CD4-positive, alpha-beta T cell (primary cell): ENCODE data around the gene CCK. TPM values are rescaled to one million over a fixed set of nuclear protein-coding genes. Genes with fewer than 3 reads are reported as not detected.

ENCODE experiments used
- ATAC-seq: fragments of 200-7000 bp; cut with Tn5 transposase; one replicate; pipeline ENCODE4 v1.10.0; 2022; ENCODE audit warnings: mild to moderate bottlenecking; ENCODE audit not compliant: poor library complexity
- CTCF ChIA-PET: fragments of 350-600 bp; sonication (Branson Sonifier 250); formaldehyde crosslinking; loops from one replicate; lab custom pipeline; 2021; ENCODE audit warnings: antibody characterized with exemption, inconsistent platforms; lab: Charles Lee
- POLR2A ChIA-PET: fragments of 350-600 bp; sonication (Branson Sonifier 250); formaldehyde crosslinking; loops from one replicate; lab custom pipeline; 2021; ENCODE audit warnings: antibody characterized with exemption, inconsistent platforms; lab: Charles Lee
- DNase-seq, 14 experiments: peaks; one replicate each; pipeline ENCODE4 v3.0.0-alpha.2; 2013 to 2020; ENCODE audit warnings: mixed read lengths in 2 of 14
- H3K27ac ChIP-seq, 2 donors: one replicate each; pipeline versions ENCODE4 v1.5.1 to v1.7.0; 2013; ENCODE audit warnings: low read length in 2 of 2, low read depth in 1 of 2, mild to moderate bottlenecking in 1 of 2
- H3K27me3 ChIP-seq, 2 experiments: 1 replicate in 1 of 2; 2 replicates in 1 of 2; pipeline versions ENCODE4 v1.6.1 to v1.7.0; 2013; ENCODE audit warnings: low read length in 2 of 2, control low read depth in 1 of 2, mild to moderate bottlenecking in 1 of 2, moderate library complexity in 1 of 2; ENCODE audit not compliant: insufficient read depth in 2 of 2, control insufficient read depth in 1 of 2
- H3K36me3 ChIP-seq: one replicate; pipeline ENCODE4 v1.6.1; 2013; ENCODE audit warnings: low read length, control low read depth; ENCODE audit not compliant: insufficient read depth
- H3K4me1 ChIP-seq: one replicate; pipeline ENCODE4 v1.6.1; 2013; ENCODE audit warnings: low read length, control low read depth; ENCODE audit not compliant: insufficient read depth
- H3K4me3 ChIP-seq: one replicate; pipeline ENCODE4 v1.5.1; 2013; ENCODE audit warnings: mild to moderate bottlenecking, low read length, moderate library complexity
- H3K9me3 ChIP-seq, 2 experiments: 1 replicate in 1 of 2; 2 replicates in 1 of 2; pipeline versions ENCODE4 v1.6.1 to v1.7.0; 2013; ENCODE audit warnings: low read length in 2 of 2, mild to moderate bottlenecking in 2 of 2, control low read depth in 1 of 2, moderate library complexity in 1 of 2; ENCODE audit not compliant: control insufficient read depth in 1 of 2, insufficient read depth in 1 of 2
- H3K27ac Mint-ChIP-seq: one replicate; pipeline ENCODE4 v1.8.0; 2020; ENCODE audit warnings: mixed read lengths
- H3K27me3 Mint-ChIP-seq: one replicate; pipeline ENCODE4 v1.8.0; 2021; ENCODE audit warnings: mixed read lengths
- H3K36me3 Mint-ChIP-seq: one replicate; pipeline ENCODE4 v1.8.0; 2021; ENCODE audit warnings: low read depth, mixed read lengths
- H3K4me1 Mint-ChIP-seq: one replicate; pipeline ENCODE4 v1.8.0; 2021; ENCODE audit warnings: low read depth, mixed read lengths
- H3K4me3 Mint-ChIP-seq: one replicate; pipeline ENCODE4 v1.8.0; 2020; ENCODE audit warnings: mild to moderate bottlenecking, mixed read lengths
- H3K9me3 Mint-ChIP-seq: one replicate; pipeline ENCODE4 v1.8.0; 2020; ENCODE audit warnings: mixed read lengths
- CTCF ChIP-seq: fragments of 200-600 bp; IDR thresholded peaks from one replicate; pipeline ENCODE4 v1.8.0; 2022; ENCODE audit warnings: antibody characterized with exemption, mild to moderate bottlenecking
- intact Hi-C, 2 experiments: fragments of 100-400 bp; cut with DNase I in 1 of 2; cut with micrococcal nuclease in 1 of 2; formaldehyde crosslinking; loops; one replicate each; pipeline versions ENCODE4 v1.15.1 to v1.9.0; 2023 to 2025; cut with DNase I, micrococcal nuclease
- polyA plus RNA-seq, 2 donors: library from polyadenylated mRNA; unstranded; fragments of 120-200 nt; gene quantifications; one replicate each; pipeline ENCODE4 v1.2.1, GENCODE V29; 2013
- total RNA-seq, 174 experiments: library from RNA in 2 of 174; stranded (reverse) in 2 of 174; gene quantifications; one replicate each; pipeline ENCODE4 v1.2.3 and lab custom pipeline; 2021 to 2026

The CCK gene
- total RNA-seq (not detected), total RNA-seq (lab: John Stamatoyannopoulos, UW) (0 to 0.20 (median 0) reads per million in 172 experiments)
- polyA plus RNA-seq (2013, experiment 1 of 2): not detected
- polyA plus RNA-seq (2013, experiment 2 of 2): 0.07 TPM

GRCh38 chr3:42266085-42266484 lies at the start of gene CCK:
Gene CCK (minus strand): TSS chr3:42266185. CDS start chr3:42263630, 2,555 bp downstream.
- no peak within 1 kb of the TSS for H3K27ac Mint-ChIP-seq
- ChIA-PET CTCF (no interaction called here), POLR2A (no interaction called here)
- Histone ChIP-seq H3K4me3 (no peak within 1 kb of the TSS), H3K27me3 (peaks cover 56 to 78% of the 10 kb centered on the region in 2 experiments), H3K9me3 (peaks cover 0 to 14% of the 10 kb centered on the region in 2 experiments), H3K4me1 (peaks cover 7% of the 10 kb centered on the region), H3K36me3 (no peaks in the 10 kb centered on the region), H3K27ac (no peak within 1 kb of the TSS)
- no peaks in the 10 kb centered on the region for H3K36me3 Mint-ChIP-seq
- peaks cover 85% of the 10 kb centered on the region for H3K27me3 Mint-ChIP-seq
- DNase-seq: no peak
- no peak within 1 kb of the TSS for H3K4me3 Mint-ChIP-seq
- H3K9me3 Mint-ChIP-seq: no peaks in the 10 kb centered on the region
- intact Hi-C loops: no loop called here
- H3K4me1 Mint-ChIP-seq: peaks cover 10% of the 10 kb centered on the region
- ATAC-seq: no peak
- no peak for TF ChIP-seq CTCF

GRCh38 chr3:42314411-42314810 lies 48.4 kb upstream of the CCK start:
- H3K27me3 Mint-ChIP-seq: no peaks in the 10 kb centered on the region
- intact Hi-C loops: no loop called here

GRCh38 chr3:42308651-42309050 lies 42.7 kb upstream of the CCK start:
- no peaks in the 10 kb centered on the region for H3K9me3 ChIP-seq
- DNase-seq (no peak), ATAC-seq (no peak)
- POLR2A ChIA-PET: no interaction called here
- Mint-ChIP-seq H3K36me3 (no peaks in the 10 kb centered on the region), H3K27me3 (no peaks in the 10 kb centered on the region), H3K27ac (no peak overlapping the region), H3K9me3 (peaks cover 3% of the 10 kb centered on the region), H3K4me3 (no peak overlapping the region), H3K4me1 (peaks cover 5% of the 10 kb centered on the region)
- TF ChIP-seq CTCF: no peak
- no peaks in the 10 kb centered on the region for H3K36me3 ChIP-seq
- peaks cover 0 to 4% of the 10 kb centered on the region in 2 experiments for H3K27me3 ChIP-seq
- H3K27ac ChIP-seq: no peak overlapping the region
- no peaks in the 10 kb centered on the region for H3K4me1 ChIP-seq
- H3K4me3 ChIP-seq: no peak overlapping the region
- intact Hi-C loops: no loop called here
- CTCF ChIA-PET: interaction anchor here (1.1 kb wide), 1 partner anchor 18 kb away, joined by 3 read pairs; no protein-coding TSS in a partner anchor

More at GRCh38 chr3:42314411-42314810, 48.4 kb upstream of the CCK start:
- H3K4me1 Mint-ChIP-seq: no peaks in the 10 kb centered on the region
- ATAC-seq (no peak), DNase-seq (no peak)
- Histone ChIP-seq H3K27me3 (peaks cover 0 to under 1% of the 10 kb centered on the region in 2 experiments), H3K36me3 (no peaks in the 10 kb centered on the region), H3K4me1 (no peaks in the 10 kb centered on the region), H3K9me3 (peaks cover 12 to 23% of the 10 kb centered on the region in 2 experiments), H3K27ac (no peak overlapping the region), H3K4me3 (no peak overlapping the region)
- H3K4me3 Mint-ChIP-seq: no peak overlapping the region
- ChIA-PET CTCF (no interaction called here), POLR2A (no interaction called here)
- peaks cover 8% of the 10 kb centered on the region for H3K36me3 Mint-ChIP-seq
- H3K27ac Mint-ChIP-seq: no peak overlapping the region
- peaks cover 11% of the 10 kb centered on the region for H3K9me3 Mint-ChIP-seq
- no peak for TF ChIP-seq CTCF
